Smooth muscle cell (in vitro differentiated cells): ENCODE results near the gene KRTAP25-1. TPM values are rescaled to one million over a fixed set of nuclear protein-coding genes. Genes with fewer than 3 reads are reported as not detected.

Experiments used
- DNase-seq: peaks from one replicate; lab custom pipeline; 2025; ENCODE audit not compliant: unreplicated experiment; lab: John Stamatoyannopoulos, UW
- H2AFZ ChIP-seq: fragments of 200-600 bp; sonication (generic); 2 replicates; pipeline ENCODE4 v1.6.0; 2016; ENCODE audit warnings: antibody characterized with exemption, low read depth, mild to moderate bottlenecking
- H3F3A ChIP-seq: fragments of 200-600 bp; sonication (generic); 2 replicates; pipeline ENCODE4 v1.6.0; 2017; ENCODE audit warnings: antibody characterized with exemption, low read depth
- H3K27ac ChIP-seq: fragments of 200-600 bp; sonication (generic); 2 replicates; pipeline ENCODE4 v1.5.1; 2016; ENCODE audit warnings: low read depth, mild to moderate bottlenecking
- H3K27me3 ChIP-seq: fragments of 200-600 bp; sonication (generic); 2 replicates; pipeline ENCODE4 v1.6.1; 2016; ENCODE audit warnings: low read depth, mild to moderate bottlenecking
- H3K36me3 ChIP-seq: fragments of 200-600 bp; sonication (generic); 2 replicates; pipeline ENCODE4 v1.5.1; 2016; ENCODE audit warnings: low read depth
- H3K4me1 ChIP-seq: fragments of 200-600 bp; sonication (generic); 2 replicates; pipeline ENCODE4 v1.5.1; 2016; ENCODE audit warnings: low read depth
- H3K4me2 ChIP-seq: fragments of 200-600 bp; sonication (generic); 2 replicates; pipeline ENCODE4 v1.6.0; 2016; ENCODE audit warnings: mild to moderate bottlenecking
- H3K4me3 ChIP-seq: fragments of 200-600 bp; sonication (generic); 2 replicates; pipeline ENCODE4 v1.5.1; 2016; ENCODE audit warnings: mild to moderate bottlenecking
- H3K79me2 ChIP-seq: fragments of 200-600 bp; sonication (generic); 2 replicates; pipeline ENCODE4 v1.6.0; 2016; ENCODE audit warnings: low read depth, mild to moderate bottlenecking
- H3K9ac ChIP-seq: fragments of 200-600 bp; sonication (generic); 2 replicates; pipeline ENCODE4 v1.6.0; 2016; ENCODE audit warnings: low read depth
- H3K9me3 ChIP-seq: fragments of 200-600 bp; sonication (generic); replicated peaks from 2 replicates; pipeline ENCODE4 v1.5.1; 2016; ENCODE audit warnings: low read depth
- H4K20me1 ChIP-seq: fragments of 200-600 bp; sonication (generic); 2 replicates; pipeline ENCODE4 v1.6.0; 2016; ENCODE audit warnings: low read depth
- WGBS: methylation state at CpG from one replicate; pipeline ENCODE4 v1.1.7; 2016; ENCODE audit warnings: low lambda C conversion rate; 5-methylcytosine and 5-hydroxymethylcytosine counted together
- polyA plus RNA-seq: library from polyadenylated mRNA; unstranded; fragments of >200 nt; fragmentation: Nextera tagmentation; extraction: Ambion mirVana; gene quantifications from 2 replicates; pipeline ENCODE4 v1.2.1, GENCODE V29; 2016
- total RNA-seq: library from RNA; depleted of rRNA; stranded (reverse); fragments of >200 nt; gene quantifications from 2 replicates; pipeline ENCODE4 v1.2.3, GENCODE V29; 2014
- TF ChIP-seq, protein P1 (sequence below): fragments of 200-600 bp; sonication (generic); IDR thresholded peaks from 2 replicates; pipeline ENCODE4 v1.5.1; 2017; ENCODE audit warnings: borderline replicate concordance, mild to moderate bottlenecking, antibody characterized with exemption; ENCODE audit not compliant: insufficient read depth, poor library complexity, severe bottlenecking

Gene KRTAP25-1
- total and polyA plus RNA-seq, 2 experiments from 2014 or later: not detected

DNA sequence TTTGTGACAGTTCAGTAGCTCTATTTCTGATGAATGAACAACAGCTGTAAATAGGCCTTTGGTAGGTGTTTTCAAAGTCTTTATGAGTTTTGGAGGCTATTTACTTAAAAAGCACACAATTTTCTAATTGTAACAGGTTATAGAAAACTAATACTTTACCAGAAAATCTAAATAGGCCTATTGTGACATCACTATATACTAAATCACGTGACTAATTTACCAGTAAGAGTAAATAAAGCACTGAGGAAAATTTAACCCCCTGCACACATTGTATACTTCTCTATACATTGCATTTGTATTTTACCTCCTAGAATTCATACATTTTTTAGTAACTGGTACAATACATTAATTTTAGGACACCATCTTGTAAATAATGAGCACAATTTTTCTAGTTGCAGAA, 15.8 kb upstream of the KRTAP25-1 start:
- Histone ChIP-seq H3K27me3 (no peaks in the 10 kb centered on the region), H3K4me2 (no peak overlapping the region), H2AFZ (no peak overlapping the region), H3K9ac (no peak overlapping the region), H3F3A (no peaks in the 10 kb centered on the region), H3K27ac (no peak overlapping the region), H3K4me1 (no peaks in the 10 kb centered on the region), H4K20me1 (no peaks in the 10 kb centered on the region), H3K4me3 (no peak overlapping the region), H3K79me2 (no peaks in the 10 kb centered on the region), H3K36me3 (no peaks in the 10 kb centered on the region), H3K9me3 (no peaks in the 10 kb centered on the region)
- DNase-seq: no peak
- TF ChIP-seq, protein P1, sequence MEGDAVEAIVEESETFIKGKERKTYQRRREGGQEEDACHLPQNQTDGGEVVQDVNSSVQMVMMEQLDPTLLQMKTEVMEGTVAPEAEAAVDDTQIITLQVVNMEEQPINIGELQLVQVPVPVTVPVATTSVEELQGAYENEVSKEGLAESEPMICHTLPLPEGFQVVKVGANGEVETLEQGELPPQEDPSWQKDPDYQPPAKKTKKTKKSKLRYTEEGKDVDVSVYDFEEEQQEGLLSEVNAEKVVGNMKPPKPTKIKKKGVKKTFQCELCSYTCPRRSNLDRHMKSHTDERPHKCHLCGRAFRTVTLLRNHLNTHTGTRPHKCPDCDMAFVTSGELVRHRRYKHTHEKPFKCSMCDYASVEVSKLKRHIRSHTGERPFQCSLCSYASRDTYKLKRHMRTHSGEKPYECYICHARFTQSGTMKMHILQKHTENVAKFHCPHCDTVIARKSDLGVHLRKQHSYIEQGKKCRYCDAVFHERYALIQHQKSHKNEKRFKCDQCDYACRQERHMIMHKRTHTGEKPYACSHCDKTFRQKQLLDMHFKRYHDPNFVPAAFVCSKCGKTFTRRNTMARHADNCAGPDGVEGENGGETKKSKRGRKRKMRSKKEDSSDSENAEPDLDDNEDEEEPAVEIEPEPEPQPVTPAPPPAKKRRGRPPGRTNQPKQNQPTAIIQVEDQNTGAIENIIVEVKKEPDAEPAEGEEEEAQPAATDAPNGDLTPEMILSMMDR: no peak
- 68% methylated on average over 1 of the region's 1 CpG for WGBS

DNA sequence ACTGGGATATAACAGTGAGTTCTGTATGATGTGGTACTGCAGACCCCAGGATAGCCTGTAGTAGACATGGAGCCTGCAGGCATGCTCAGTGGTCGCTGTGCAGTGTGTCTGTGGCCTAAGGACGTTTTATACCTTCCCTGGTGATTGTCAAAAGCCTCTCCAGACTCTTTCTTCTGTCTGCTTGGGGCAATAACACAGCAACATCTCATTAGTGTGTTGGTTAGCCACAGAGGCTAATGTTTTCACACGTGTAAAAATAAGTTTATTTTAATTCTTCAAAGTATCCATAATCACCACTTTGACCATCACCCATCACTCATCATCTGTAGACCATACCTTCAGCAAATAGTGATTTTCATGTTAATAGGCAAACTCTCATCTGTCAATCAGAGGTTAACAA, 6.5 kb downstream of the KRTAP25-1 start, which contains the start of gene KRTAP24-1:
TSS of gene KRTAP24-1 (minus strand) at position 101 of the 400 bp plus-strand sequence. CDS start at position 83, 18 bp downstream.
- H2AFZ ChIP-seq: no peak within 1 kb of the TSS
- no peak for DNase-seq
- no peak within 1 kb of the TSS for H3K4me2 ChIP-seq
- no peaks in the 10 kb centered on the region for H3K9me3 ChIP-seq
- no peaks in the 10 kb centered on the region for H3F3A ChIP-seq
- WGBS: 57% methylated on average over 3 of the region's 3 CpGs
- H3K79me2 ChIP-seq: no peaks in the 10 kb centered on the region
- H3K27me3 ChIP-seq: no peaks in the 10 kb centered on the region
- no peak within 1 kb of the TSS for H3K9ac ChIP-seq
- H4K20me1 ChIP-seq: no peaks in the 10 kb centered on the region
- H3K36me3 ChIP-seq: no peaks in the 10 kb centered on the region
- no peak within 1 kb of the TSS for H3K27ac ChIP-seq
- H3K4me1 ChIP-seq: no peaks in the 10 kb centered on the region
- H3K4me3 ChIP-seq: no peak within 1 kb of the TSS
- TF ChIP-seq, protein P1: no peak

DNA sequence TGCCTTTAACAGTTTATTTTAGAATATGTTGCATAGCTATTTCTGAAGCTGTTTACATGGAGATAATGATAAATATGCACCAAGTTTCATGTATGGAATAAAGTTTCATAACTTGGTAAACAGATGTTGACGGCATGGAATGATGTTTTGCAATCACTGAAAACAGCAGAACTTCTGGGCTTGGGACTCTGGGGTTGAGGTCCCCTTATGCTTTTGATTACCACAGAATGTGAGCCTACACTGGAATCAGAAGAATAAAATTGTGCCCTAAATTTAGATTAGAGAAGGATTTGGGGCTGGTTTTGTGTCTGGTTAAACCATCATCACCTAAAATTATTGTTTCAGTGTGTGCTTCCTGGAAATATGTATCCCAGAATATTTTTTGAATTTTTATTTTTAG, 17.7 kb downstream of the KRTAP25-1 start:
- Histone ChIP-seq H3K27ac (no peak overlapping the region), H3K4me2 (no peak overlapping the region), H3K79me2 (no peaks in the 10 kb centered on the region), H3K4me3 (no peak overlapping the region), H3K9me3 (no peaks in the 10 kb centered on the region), H3K36me3 (no peaks in the 10 kb centered on the region), H3F3A (no peaks in the 10 kb centered on the region), H4K20me1 (no peaks in the 10 kb centered on the region), H3K27me3 (no peaks in the 10 kb centered on the region), H3K9ac (no peak overlapping the region), H3K4me1 (no peaks in the 10 kb centered on the region), H2AFZ (no peak overlapping the region)
- DNase-seq: no peak
- WGBS: 68% methylated on average over 1 of the region's 1 CpG
- TF ChIP-seq, protein P1: no peak

DNA sequence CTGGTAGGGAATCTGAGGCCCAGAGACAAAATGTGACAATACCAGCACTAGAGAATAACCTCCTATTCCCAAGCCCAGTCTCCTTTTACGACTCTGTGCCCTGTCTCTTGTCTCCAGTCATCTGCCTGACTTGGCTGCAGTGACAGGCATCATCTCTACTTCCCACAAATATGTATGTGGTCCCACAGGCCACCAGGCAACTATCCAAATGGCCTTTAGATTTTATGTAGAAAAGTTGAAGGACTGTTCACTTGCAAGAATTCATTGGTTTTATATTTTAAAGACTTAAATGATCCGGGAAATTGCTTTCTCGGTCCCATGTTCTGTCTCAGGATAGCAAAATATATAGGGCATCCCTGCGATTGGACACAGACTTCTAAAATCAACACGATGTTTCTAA, 18.2 kb downstream of the KRTAP25-1 start:
- H3K9ac ChIP-seq: no peak overlapping the region
- H3K36me3 ChIP-seq: no peaks in the 10 kb centered on the region
- no peak overlapping the region for H2AFZ ChIP-seq
- no peaks in the 10 kb centered on the region for H4K20me1 ChIP-seq
- no peaks in the 10 kb centered on the region for H3K4me1 ChIP-seq
- H3K27me3 ChIP-seq: no peaks in the 10 kb centered on the region
- WGBS: 54% methylated on average over 5 of the region's 5 CpGs
- H3K79me2 ChIP-seq: no peaks in the 10 kb centered on the region
- no peaks in the 10 kb centered on the region for H3F3A ChIP-seq
- H3K4me3 ChIP-seq: no peak overlapping the region
- H3K27ac ChIP-seq: no peak overlapping the region
- DNase-seq: no peak
- H3K9me3 ChIP-seq: no peaks in the 10 kb centered on the region
- TF ChIP-seq, protein P1: no peak
- H3K4me2 ChIP-seq: no peak overlapping the region
